ENCODE data around the gene C1orf141.
"Not testable (repeated sequence)": the region's sequence is repeated elsewhere in the genome, so short reads cannot be mapped to it uniquely, and the experiment has no call there.

C1orf141 gene

DNA sequence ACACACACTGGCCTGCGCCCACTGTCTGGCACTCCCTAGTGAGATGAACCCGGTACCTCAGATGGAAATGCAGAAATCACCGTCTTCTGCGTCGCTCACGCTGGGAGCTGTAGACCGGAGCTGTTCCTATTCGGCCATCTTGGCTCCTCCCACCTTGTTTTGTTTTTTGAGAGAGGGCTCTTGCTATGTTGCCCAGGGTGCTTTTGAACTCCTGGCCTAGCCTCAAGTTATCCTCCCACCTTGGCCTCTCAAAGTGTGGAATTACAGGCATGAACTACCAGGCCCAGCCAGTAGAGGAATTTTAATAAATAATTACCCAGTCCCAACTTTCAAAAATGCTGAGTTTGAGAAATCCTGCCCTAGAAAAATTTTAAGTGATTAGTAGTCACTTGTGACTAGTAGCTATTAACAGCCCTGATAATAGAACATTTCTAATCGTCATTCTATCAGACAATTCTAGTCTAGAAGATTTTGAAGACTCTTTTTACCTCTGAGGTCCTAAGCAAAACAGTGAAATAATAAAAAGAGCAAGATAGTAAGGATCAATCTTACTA lies 49.9 kb downstream of the C1orf141 start:
- DNase-seq: no peak

DNA sequence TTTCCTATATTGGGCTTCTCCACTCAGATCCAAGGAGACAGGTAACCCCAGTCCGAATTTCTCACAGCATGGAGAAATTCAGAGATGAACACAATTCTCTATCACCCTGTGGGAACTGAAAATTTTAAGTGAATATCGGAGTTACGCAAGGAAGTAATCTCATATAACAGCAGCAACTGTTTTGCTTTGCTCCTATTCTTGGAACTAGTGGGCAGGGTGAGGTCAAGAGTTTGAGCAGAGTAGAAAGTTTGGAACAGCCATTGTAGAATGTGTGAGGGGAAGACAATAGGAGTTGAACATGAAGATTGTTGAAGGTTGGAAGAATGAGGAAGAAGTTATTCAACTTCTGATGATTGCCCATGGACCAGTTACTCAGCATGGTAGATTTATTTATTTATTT lies 56.5 kb downstream of the C1orf141 start:
- DNase-seq: no peak

DNA sequence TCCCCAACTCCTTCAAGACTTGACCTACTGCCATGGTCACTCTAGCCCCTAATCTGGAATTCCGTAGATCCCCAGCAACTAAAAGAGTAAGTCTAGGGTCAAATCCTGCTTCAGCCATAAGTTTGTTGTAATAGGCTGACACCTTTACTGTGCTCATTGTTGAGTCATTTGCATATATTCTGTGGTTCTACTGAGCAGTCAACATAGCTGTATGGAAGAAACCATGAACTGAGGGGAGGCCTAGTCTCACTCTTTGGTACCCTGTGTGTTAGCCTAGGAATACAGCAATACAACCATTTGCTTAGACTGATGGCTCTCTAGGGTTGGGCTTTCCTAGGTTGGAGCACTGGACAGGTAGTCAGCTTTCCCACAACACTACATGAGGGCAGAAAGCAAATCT lies 57.2 kb downstream of the C1orf141 start:
- DNase-seq: no peak

DNA sequence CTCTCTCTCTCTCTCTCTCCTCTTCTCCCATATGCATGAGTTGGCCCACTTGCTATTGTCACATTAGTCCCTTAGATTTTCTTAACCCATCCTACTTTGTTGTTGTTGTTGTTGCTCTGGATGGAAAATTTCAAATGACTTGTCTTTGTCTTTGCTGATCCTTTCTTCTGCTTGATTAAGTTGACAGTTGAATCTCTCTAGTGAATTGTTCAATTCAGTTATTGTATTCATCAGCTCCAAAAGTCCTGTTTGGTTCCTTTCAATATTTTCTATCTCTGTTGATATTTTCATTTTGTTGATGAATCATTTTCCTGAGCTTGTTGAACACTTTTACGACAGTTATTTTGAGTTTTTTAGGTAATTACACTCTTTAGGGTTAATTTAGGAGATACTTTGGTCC lies 62.0 kb downstream of the C1orf141 start:
- no peak for DNase-seq

DNA sequence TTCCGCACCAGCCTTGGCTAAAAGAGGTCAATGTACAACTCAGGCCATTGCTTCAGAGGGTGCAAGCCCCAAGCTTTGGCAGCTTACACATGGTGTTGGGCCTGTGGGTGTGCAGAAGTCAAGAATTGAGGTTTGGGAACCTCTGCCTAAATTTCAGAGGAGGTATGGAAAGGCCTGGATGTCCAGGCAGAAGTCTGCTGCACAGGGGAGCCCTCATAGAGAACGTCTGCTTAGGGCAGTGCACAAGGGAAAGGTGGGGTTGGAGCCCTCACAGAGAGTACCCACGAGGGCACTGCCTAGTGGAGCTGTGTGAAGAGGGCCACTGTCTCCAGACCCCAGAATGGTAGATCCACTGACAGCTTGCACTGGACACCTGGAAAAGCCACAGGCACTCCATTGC lies 67.1 kb downstream of the C1orf141 start:
- not testable (repeated sequence) for DNase-seq

DNA sequence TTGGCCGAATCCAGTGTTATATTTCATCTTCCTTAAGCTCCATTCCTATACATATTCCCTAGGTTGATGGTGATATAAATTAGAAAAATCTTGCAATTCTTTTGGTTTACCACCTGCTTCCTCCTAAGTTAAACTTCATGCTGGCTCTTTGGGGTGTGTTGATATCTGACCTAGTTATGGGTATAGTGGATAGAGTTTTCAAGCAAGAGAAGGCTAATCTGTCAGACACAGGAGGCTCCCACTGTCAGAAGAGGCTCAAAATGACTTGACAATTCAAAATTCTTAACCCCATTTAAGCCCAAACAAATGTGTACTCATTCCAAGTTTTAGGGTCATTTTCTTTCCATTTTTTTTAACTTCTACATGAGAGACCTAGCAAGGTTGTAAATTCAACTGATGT lies 72.4 kb downstream of the C1orf141 start:
- no peak for DNase-seq

DNA sequence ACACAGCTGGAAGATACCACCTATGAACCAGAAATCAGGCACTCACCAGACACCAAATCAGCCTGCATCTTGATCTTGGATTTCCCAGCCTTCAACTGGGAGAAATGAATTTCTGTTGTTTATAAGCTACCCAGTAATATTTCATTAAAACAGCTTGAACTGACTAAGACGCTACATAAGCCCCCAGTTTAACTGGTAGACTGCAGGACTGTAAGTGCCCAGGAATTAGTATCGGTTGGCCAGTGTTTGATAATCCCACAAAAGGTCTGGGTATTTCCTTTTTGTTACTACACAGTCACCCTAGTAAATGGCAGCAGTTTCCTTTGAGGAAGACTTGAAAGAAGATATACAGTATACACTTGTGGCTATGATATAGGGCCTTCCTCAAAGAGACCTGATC lies 73.5 kb downstream of the C1orf141 start:
- DNase-seq: no peak

DNA sequence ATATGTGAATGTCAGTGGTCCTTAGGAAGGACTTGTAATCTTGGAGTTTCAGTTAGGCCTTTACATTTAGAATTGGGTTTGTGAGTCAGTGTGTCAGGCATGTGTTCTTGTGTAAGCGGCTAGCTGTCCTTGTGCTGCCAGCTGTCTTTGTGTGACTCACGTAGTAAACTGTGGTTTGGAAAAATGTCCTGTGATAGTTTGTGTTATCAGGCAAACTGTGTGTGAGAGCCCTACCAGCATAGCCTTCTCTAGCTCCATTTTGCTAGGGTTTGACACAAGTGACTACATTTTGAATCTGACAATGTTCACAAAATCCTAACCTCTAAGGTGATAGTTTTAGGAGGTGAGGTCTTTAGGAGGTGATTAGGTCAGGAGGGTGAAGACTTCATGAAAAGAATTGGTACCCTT lies 74.0 kb downstream of the C1orf141 start:
- DNase-seq: no peak

DNA sequence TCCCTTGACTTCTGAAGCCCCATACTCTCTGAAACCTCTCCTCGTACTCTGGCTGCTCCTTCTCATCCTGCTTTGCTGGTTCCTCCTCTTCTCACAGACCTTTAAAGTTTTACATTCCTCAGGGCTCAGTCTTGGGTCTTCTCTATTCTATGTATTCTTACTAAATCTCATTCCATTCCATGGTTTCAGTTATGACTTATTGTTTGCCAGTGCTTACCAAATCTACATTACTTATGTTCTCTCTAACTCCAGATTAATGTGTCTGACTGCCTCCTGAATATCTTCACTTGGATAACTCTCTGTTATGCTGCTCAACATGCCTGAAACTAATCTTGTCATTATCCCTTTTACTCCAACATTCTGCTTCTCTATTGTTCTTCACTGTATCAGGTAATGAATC lies 75.4 kb downstream of the C1orf141 start:
- DNase-seq: no peak

DNA sequence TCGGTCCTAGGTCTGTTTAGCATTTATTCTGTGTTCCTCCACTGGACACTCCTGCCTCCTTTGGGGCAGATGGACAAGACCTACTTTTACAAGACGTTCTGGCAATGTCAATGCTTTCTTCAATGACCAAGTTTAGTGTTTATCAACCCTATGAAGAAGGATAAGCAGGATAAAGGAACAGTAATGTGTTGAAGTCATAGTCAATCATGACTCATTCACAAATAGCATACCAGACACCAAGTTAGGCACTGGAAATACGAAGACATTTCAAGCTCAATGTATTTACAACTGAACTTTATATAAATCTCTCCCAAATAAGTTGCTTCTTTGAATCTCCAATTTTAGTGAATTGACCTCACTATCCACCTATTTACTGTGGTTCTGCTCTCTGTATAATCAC lies 76.0 kb downstream of the C1orf141 start:
- no peak for DNase-seq

DNA sequence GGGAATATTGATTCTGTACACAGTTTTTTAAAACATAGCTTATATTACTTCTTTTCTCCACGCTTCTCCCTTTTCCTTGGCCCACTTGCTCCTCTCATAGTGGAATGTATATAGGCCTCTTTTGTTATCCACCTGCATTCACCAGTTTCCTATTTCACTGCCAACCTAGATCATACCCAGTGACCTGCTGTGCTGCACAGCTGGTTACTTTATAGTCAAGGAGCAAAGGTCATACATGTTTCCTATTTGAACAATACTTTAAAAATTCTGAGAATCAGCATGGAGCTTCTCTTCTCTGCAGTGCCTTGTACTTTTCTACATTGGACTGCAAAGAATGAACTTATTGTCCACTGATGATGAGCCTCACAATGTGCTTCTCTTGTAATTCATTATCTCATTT lies 76.5 kb downstream of the C1orf141 start:
- DNase-seq: no peak

DNA sequence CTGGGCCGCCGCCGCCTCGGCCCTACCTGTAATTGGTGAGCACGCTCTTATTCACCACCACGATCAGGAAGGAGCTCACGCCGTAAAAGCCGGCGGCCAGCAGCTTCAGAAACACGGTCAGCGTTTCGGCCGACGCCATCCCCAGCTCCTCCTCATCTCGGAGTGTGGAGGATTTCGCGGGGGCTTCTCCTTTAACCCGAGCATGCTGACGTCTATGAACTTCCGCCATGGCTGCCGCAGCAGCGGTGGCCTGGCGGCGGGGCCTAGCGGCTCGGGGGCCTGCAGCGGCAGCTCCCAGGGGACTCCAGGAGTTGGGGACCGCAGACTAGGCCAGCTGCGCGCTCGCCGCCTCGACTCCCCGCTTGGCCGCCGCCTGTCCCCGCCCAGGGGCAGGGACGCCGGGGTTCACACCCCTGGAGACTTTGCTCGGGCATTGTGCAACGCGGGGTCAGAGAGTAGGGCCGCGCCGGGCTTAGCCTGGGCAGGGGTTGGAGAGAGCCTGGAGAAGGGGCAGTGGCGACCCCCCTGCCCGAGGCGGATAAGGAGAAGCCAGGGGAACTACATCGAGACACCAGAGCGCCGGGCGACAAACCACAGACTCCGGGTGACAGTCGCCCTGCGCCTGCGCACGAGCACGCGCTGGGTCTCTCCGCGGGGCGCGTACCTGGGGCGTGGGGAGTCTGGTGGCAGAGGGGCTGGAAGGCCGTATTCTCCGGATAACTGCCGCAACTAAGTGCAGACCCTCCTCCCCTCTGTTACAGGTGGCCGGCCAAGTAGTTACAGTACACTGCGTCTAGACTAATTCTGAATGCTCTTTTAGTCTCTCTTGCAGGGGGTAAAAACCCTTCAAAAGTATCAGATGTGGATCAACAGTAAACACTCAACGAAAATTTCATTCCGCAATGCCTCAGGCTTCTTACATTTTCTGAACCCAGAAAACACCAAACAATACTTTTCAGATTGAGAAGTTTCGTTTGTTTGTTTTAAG lies 80.7 kb downstream of the C1orf141 start, which contains the start of gene SLC35D1:
TSS of gene SLC35D1 (minus strand) at position 364 of the 988 bp plus-strand sequence. CDS start at position 229, 135 bp downstream.
- DNase-seq: peak; percentile 71 to 82

DNA sequence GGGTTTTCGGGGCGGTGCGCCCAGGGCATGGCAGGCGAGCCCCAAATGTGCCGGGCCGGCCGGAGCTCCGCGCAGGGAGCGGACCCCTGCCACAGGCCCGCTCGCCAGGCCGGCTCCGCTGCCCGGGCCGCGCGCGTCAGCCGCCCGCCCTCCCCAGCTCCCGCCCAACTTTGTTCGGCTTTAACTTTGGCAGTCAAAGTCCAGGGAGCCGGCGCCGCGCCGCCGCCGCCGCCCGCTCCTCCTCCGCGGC lies 81.3 kb downstream of the C1orf141 start:
- DNase-seq: peak in 1 of 2 donors; percentile 37

DNA sequence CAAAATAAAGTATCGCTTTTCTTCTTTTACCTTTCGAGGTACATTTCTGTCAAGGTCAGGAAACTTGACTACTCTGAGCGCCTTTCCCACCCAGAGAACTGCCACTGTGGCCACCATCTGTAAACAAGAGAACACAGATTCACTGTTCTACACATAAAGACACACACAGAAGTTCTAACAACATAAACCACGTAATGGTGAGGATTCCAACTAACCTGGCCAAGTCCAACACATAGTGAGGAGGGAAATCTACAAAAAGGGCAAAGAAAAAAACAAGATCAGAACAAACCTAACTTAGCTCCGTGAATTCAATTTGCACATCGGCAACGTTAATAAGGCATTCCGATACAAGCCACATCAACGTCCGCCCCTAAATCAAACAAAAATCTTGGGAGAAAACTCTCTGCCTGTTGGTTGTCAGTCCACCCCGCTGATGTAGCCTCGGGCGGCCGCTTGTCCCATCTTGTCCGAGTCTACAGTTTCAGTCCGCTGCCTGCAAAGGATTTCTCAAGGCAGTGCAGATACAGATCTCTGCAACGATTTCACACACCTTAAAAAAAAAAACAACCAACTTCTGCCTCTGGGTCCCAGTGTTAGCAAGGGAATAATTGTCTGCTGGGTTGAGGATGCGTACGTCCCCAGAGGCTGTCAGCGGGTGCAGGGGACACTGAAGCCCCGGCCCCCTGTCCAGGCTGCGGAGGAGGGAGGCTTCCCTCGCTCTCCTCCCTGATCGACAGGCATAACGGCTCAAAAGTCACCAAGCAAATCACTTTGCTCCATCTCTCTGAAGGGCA lies 81.8 kb downstream of the C1orf141 start:
- peak; percentile 0 to 21 for DNase-seq

DNA sequence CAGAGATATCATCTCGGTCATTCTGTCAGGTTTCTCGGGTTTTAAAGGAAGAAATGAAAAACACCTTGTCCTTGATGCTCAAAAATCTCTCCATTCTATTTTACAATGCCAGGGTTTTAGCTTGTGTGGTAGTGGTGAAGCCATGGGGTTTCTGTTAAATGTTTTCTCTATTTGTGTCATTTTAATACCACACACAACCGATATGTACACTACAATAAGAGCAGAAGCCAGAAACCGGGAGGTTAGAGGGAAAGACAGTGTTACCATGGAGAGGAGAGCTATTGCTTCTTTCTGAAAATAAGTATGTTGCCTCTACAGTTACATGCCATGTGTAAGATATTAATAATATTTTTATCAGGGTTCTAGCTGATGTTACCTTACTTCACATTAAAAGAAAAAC lies 83.6 kb downstream of the C1orf141 start:
- DNase-seq: no peak

DNA sequence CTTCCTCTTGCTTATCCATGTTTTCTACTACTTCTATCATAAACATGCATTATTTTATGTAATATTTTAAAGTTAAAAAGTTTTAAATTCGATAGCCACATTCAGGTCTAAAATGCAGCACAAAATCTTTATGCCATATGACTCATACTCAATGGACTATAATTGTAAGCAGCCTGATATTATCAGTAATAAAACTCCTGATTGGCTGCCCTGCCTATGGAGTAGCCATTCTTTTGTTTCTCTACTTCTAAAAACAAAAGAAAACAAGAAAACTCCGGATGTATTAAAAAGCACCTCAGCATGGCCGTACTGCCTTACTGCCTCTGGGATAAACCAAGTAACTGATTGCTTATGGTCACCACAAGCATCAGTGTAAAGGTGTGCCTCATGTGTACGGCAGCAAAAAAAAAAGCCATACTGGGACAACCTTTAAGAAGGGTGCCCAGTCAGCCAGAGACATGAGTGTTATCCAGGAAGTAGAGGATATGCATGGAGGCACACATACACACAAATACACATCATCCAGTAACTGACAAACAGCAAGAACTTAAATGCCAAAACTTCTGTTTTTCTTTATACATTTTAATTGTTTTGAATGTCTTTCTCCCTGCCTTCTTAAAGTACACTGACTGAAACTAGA lies 90.0 kb downstream of the C1orf141 start:
- DNase-seq: no peak

DNA sequence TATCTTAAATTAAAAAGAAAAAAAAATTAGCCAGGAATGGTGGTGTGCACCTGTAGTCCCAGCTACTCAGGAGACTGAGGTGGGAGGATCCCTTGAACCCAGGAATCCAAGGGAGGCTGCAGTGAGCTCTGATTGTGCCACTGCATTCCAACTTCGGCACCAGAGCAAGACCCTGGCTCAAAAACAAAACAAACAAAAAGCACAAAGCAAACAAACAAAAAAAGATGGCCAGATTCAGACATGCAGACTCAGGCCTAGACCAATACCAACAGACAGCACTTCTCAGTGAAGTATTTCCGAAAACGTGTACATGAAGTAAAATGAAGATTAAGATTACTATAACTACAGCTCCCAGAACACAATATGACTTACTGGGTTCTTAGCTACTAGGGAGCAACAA lies 91.4 kb downstream of the C1orf141 start:
- no peak for DNase-seq

Measured in CD4-positive, alpha-beta T cell treated with Interleukin-1 beta for 1 hour (primary cell).